Stimulated activated CD4-positive, alpha-beta T cell treated with anti-CD3 and anti-CD28 coated beads, Interleukin-4, amount 100 ng/mL, for 1 hour (primary cell): ENCODE data around the gene KRCC1.
"Not testable (repeated sequence)": the region's sequence is repeated elsewhere in the genome, so short reads cannot be mapped to it uniquely, and the experiment has no call there.

Experiments
- DNase-seq: peaks from one replicate; pipeline ENCODE4 v3.0.0-alpha.2; 2020

KRCC1 gene

GRCh38 chr2:87994304-87994850 lies 61.2 kb downstream of the KRCC1 start:
- DNase-seq, result not testable (repeated sequence)

GRCh38 chr2:87992569-87992968 lies 63.0 kb downstream of the KRCC1 start:
- not testable (repeated sequence) for DNase-seq

GRCh38 chr2:87987473-87987872 lies 68.1 kb downstream of the KRCC1 start:
- not testable (repeated sequence) for DNase-seq

- not testable (repeated sequence) for DNase-seq
Observed at GRCh38 chr2:87985902-87986301, 69.7 kb downstream of the KRCC1 start.

- DNase-seq, result not testable (repeated sequence)
Observed at GRCh38 chr2:87981182-87981581, 74.4 kb downstream of the KRCC1 start.
